Neural cell (in vitro differentiated cells): ENCODE data around the gene SLC31A1.

Source experiments
- EP300 ChIP-seq: fragments of 450-650 bp; conservative IDR thresholded peaks from 2 replicates; pipeline ENCODE4 v1.6.1; 2014; ENCODE audit warnings: antibody characterized with exemption, mild to moderate bottlenecking, moderate library complexity; ENCODE audit not compliant: poor library complexity, severe bottlenecking
- EZH2 ChIP-seq: fragments of 200-600, 300-800 bp; shearing (Covaris generic), sonication (generic); IDR thresholded peaks from 2 replicates; pipeline ENCODE4 v1.6.1; 2014; ENCODE audit warnings: antibody characterized with exemption, low read length, borderline replicate concordance, mild to moderate bottlenecking; ENCODE audit not compliant: insufficient read depth, poor library complexity, severe bottlenecking
- MXI1 ChIP-seq: fragments of 450-650 bp; conservative IDR thresholded peaks from 2 replicates; pipeline ENCODE4 v1.6.1; 2014; ENCODE audit warnings: antibody characterized with exemption, mild to moderate bottlenecking; ENCODE audit not compliant: poor library complexity, severe bottlenecking
- POLR2AphosphoS5 ChIP-seq: IDR thresholded peaks from 2 replicates; pipeline ENCODE4 v1.6.1; 2012
- RAD21 ChIP-seq: fragments of 450-650 bp; conservative IDR thresholded peaks from 2 replicates; pipeline ENCODE4 v1.6.1; 2014; ENCODE audit warnings: antibody characterized with exemption, mild to moderate bottlenecking, moderate library complexity
- SMC3 ChIP-seq: fragments of 450-650 bp; conservative IDR thresholded peaks from 2 replicates; pipeline ENCODE4 v1.6.1; 2014; ENCODE audit warnings: antibody characterized with exemption, mild to moderate bottlenecking, moderate library complexity; ENCODE audit not compliant: poor library complexity
- TAF1 ChIP-seq: IDR thresholded peaks from 2 replicates; pipeline ENCODE4 v1.6.1; 2012; ENCODE audit warnings: low read depth
- TF ChIP-seq, protein P1 (sequence below): fragments of 450-650 bp; IDR thresholded peaks from 2 replicates; pipeline ENCODE4 v1.5.1; 2014; ENCODE audit warnings: antibody characterized with exemption, mild to moderate bottlenecking, moderate library complexity; ENCODE audit not compliant: poor library complexity, severe bottlenecking
- TF ChIP-seq, protein P2 (sequence below): IDR thresholded peaks from 2 replicates; pipeline ENCODE4 v1.6.1; 2012; ENCODE audit warnings: borderline replicate concordance

DNA sequence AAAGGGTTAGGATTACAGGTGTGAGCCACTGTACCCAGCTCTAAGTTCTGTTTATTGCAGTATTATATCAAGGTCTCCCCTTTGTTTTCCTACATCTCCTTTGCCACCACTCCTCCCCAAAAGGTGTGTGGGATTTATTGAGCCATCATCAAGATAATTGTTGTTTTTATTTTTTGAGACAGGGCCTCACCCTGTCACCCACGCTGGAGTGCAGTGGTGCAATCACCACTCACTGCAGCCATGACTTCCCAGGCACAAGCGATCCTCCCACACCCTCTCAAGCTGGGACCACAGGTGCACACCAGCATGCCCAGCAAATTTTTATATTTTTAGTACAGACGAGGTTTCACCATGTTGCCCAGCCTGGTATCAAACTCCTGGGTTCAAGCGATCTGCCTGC lies 24.6 kb downstream of the SLC31A1 start:
- TF ChIP-seq EZH2, result no peak
- TF ChIP-seq RAD21, result no peak
- TF ChIP-seq, protein P1, sequence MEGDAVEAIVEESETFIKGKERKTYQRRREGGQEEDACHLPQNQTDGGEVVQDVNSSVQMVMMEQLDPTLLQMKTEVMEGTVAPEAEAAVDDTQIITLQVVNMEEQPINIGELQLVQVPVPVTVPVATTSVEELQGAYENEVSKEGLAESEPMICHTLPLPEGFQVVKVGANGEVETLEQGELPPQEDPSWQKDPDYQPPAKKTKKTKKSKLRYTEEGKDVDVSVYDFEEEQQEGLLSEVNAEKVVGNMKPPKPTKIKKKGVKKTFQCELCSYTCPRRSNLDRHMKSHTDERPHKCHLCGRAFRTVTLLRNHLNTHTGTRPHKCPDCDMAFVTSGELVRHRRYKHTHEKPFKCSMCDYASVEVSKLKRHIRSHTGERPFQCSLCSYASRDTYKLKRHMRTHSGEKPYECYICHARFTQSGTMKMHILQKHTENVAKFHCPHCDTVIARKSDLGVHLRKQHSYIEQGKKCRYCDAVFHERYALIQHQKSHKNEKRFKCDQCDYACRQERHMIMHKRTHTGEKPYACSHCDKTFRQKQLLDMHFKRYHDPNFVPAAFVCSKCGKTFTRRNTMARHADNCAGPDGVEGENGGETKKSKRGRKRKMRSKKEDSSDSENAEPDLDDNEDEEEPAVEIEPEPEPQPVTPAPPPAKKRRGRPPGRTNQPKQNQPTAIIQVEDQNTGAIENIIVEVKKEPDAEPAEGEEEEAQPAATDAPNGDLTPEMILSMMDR, result no peak
- TF ChIP-seq POLR2AphosphoS5, result no peak
- no peak for TF ChIP-seq TAF1
- no peak for TF ChIP-seq EP300
- TF ChIP-seq, protein P2, sequence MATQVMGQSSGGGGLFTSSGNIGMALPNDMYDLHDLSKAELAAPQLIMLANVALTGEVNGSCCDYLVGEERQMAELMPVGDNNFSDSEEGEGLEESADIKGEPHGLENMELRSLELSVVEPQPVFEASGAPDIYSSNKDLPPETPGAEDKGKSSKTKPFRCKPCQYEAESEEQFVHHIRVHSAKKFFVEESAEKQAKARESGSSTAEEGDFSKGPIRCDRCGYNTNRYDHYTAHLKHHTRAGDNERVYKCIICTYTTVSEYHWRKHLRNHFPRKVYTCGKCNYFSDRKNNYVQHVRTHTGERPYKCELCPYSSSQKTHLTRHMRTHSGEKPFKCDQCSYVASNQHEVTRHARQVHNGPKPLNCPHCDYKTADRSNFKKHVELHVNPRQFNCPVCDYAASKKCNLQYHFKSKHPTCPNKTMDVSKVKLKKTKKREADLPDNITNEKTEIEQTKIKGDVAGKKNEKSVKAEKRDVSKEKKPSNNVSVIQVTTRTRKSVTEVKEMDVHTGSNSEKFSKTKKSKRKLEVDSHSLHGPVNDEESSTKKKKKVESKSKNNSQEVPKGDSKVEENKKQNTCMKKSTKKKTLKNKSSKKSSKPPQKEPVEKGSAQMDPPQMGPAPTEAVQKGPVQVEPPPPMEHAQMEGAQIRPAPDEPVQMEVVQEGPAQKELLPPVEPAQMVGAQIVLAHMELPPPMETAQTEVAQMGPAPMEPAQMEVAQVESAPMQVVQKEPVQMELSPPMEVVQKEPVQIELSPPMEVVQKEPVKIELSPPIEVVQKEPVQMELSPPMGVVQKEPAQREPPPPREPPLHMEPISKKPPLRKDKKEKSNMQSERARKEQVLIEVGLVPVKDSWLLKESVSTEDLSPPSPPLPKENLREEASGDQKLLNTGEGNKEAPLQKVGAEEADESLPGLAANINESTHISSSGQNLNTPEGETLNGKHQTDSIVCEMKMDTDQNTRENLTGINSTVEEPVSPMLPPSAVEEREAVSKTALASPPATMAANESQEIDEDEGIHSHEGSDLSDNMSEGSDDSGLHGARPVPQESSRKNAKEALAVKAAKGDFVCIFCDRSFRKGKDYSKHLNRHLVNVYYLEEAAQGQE, result no peak
- no peak for TF ChIP-seq SMC3
- no peak for TF ChIP-seq MXI1
